Spleen (tissue), 11 donors: ENCODE measurements around the gene LAMC3. TPM values are rescaled to one million over a fixed set of nuclear protein-coding genes. Genes with fewer than 3 reads are reported as not detected.
A peak's percentile ranks its signal among the peaks of the same experiment; 100 is the strongest.

Experiments used
- DNase-seq: peaks from one replicate; pipeline ENCODE4 v3.0.0-alpha.2; 2020
- H3K27ac ChIP-seq, 8 donors: fragments of 200-600 bp; sonication (generic) in 7 of 8; 1 replicate in 4 of 8; 2 replicates in 4 of 8; pipeline versions ENCODE4 v1.5.0 to v1.8.0; 2016 to 2021; ENCODE audit warnings: inconsistent platforms in 4 of 8, mild to moderate bottlenecking in 4 of 8, moderate library complexity in 1 of 8
- H3K27me3 ChIP-seq, 7 donors: fragments of 200-600 bp; sonication (generic) in 6 of 7; replicated peaks in 1 of 7; 1 replicate in 4 of 7; 2 replicates in 3 of 7; pipeline versions ENCODE4 v1.5.0 to v1.8.0; 2016 to 2021; ENCODE audit warnings: inconsistent platforms in 3 of 7, mild to moderate bottlenecking in 1 of 7
- H3K36me3 ChIP-seq, 6 donors: fragments of 200-600 bp; sonication (generic) in 5 of 6; 1 replicate in 4 of 6; 2 replicates in 2 of 6; pipeline versions ENCODE4 v1.5.0 to v1.8.0; 2016 to 2021; ENCODE audit warnings: inconsistent platforms in 2 of 6
- H3K4me1 ChIP-seq, 6 donors: fragments of 200-600 bp; sonication (generic) in 5 of 6; 1 replicate in 3 of 6; 2 replicates in 3 of 6; pipeline versions ENCODE4 v1.5.0 to v1.8.0; 2016 to 2021; ENCODE audit warnings: inconsistent platforms in 3 of 6
- H3K4me3 ChIP-seq, 8 donors: fragments of 200-600 bp; sonication (generic) in 7 of 8; 1 replicate in 4 of 8; 2 replicates in 4 of 8; pipeline versions ENCODE4 v1.5.0 to v1.8.0; 2016 to 2021; ENCODE audit warnings: inconsistent platforms in 4 of 8, mild to moderate bottlenecking in 4 of 8, moderate library complexity in 2 of 8
- H3K9me3 ChIP-seq, 8 donors: fragments of 200-600 bp; sonication (generic) in 7 of 8; 1 replicate in 4 of 8; 2 replicates in 4 of 8; pipeline versions ENCODE4 v1.5.0 to v1.8.0; 2016 to 2021; ENCODE audit warnings: inconsistent platforms in 4 of 8
- POLR2A ChIP-seq, 3 donors: fragments of 450-650 bp; IDR thresholded peaks; one replicate each; pipeline ENCODE4 v1.5.1; 2017; ENCODE audit warnings: antibody characterized with exemption in 3 of 3, mild to moderate bottlenecking in 1 of 3
- POLR2AphosphoS5 ChIP-seq, 3 donors: sonication (generic); formaldehyde crosslinking; IDR thresholded peaks; one replicate each; pipeline ENCODE4 v1.5.1; 2017; ENCODE audit warnings: antibody characterized with exemption in 3 of 3
- WGBS, 5 donors: extraction: QIAGEN DNeasy Blood & Tissue Kit in 3 of 5; methylation state at CpG; one replicate each; pipeline versions ENCODE4 v1.1.5 to v1.1.7; 2013 to 2018; 5-methylcytosine and 5-hydroxymethylcytosine counted together
- intact Hi-C: fragments of 100-400 bp; cut with DNase I; formaldehyde crosslinking; loops from one replicate; pipeline ENCODE4 v1.15.0; 2023; ENCODE audit warnings: low total_unique reads
- polyA plus RNA-seq, 3 donors: library from polyadenylated mRNA; stranded (reverse); fragments of 200-250 nt; gene quantifications; one replicate each; pipeline ENCODE4 v1.2.1, GENCODE V29; 2013
- total RNA-seq, 7 donors: library from RNA; depleted of rRNA in 3 of 7; stranded (reverse); fragments of >200 nt in 3 of 7; fragmentation: NEBNext Ultra II Directional in 4 of 7; extraction: Animal tissue kit (Norgen Biotek cat#: 25700) in 4 of 7; gene quantifications; one replicate each; pipeline versions ENCODE4 v1.1.0 to v1.2.1, GENCODE V29; 2016 to 2021
- TF ChIP-seq, protein P1 (sequence below), 11 experiments: fragments of 200-600 bp in 7 of 11; fragments of 450-650 bp in 4 of 11; sonication (generic) in 4 of 11; IDR thresholded peaks in 8 of 11; conservative IDR thresholded peaks in 3 of 11; 1 replicate in 7 of 11; 2 replicates in 4 of 11; pipeline versions ENCODE4 v1.4.0 to v1.8.0; 2016 to 2021; ENCODE audit warnings: antibody characterized with exemption in 11 of 11, inconsistent platforms in 4 of 11, mild to moderate bottlenecking in 1 of 11
- donor health status: healthy with polysubstance abuse.
- donor health status: DM: no; HTN: no; CAD: no; lungs with moderate emphysema.
- donor health status: DM: no; HTN: no; CAD: no.
- donor health status: Bipolar disorder and iron deficiency.
- donor health status: healthy.
- donor health status: DM: no; HTN: no; CAD: no.
- donor health status: DM: yes; HTN: yes; CAD: no.

LAMC3 gene
- total and polyA plus RNA-seq, 10 donors: 9.1 to 79.5 (median 34.6) TPM

DNA sequence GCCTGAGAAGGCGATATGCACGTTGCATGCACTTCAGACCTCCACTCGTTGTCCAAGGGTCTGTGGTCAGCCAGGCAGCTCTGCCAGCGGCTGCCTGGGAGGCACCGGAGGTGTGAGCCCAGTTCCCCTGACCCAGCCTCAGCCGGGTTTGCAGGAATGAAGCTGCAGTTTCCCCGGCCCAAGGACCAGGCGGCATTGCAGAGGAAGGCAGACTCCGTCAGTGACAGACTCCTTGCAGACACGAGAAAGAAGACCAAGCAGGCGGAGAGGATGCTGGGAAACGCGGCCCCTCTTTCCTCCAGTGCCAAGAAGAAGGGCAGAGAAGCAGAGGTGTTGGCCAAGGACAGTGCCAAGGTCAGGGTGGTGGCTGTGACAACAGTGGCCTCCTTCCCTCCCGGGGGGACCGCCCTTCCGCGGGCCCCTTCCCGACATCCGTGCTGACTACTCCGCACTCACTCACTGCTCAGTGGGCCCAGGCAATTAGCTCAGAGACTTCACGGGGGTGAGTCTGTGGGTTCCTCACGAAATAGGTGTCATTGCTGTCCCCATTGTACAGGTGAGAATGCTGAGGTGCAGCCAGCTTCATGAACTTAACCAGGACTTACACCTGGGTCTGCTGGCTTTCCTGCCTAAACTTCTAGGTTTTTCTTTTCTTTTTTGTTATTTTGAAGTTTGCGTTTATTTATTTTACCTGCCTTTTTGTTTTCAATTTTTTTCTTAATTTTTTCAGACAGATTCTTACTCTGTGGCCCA is 76.6 kb downstream of the LAMC3 start:
- DNase-seq: no peak
- H3K36me3 ChIP-seq: peaks cover 0 to 21% (median 0%) of the 10 kb centered on the region in 6 donors
- intact Hi-C loops: no loop called here

DNA sequence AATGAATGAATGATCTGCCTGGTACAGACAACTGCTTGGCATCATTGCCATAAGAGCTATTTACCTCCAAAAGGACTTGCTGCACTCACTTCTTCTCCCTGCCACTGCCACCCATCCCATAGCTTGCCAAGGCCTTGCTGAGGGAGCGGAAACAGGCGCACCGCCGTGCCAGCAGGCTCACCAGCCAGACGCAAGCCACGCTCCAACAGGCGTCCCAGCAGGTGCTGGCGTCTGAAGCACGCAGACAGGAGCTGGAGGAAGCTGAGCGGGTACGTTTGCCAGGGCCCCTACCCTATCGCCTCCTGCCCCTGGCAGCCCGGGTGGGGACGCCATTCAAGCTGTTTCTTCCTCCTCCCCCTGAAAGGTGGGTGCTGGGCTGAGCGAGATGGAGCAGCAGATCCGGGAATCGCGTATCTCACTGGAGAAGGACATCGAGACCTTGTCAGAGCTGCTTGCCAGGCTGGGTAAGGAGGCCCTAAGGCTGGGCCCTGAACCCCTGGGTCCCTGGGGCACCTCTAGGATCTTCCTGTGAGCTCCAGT is 78.5 kb downstream of the LAMC3 start:
- peak overlapping the region in 1 of 8 donors; percentile 9 for H3K4me3 ChIP-seq
- H3K36me3 ChIP-seq: peaks cover 0 to 34% (median 0%) of the 10 kb centered on the region in 6 donors
- DNase-seq: no peak
- peak overlapping the region in 5 of 8 donors; percentile 41 to 69 (median 60) for H3K27ac ChIP-seq
- 66 to 80% (median 79%) methylated on average over 4 to 19 of the region's 19 CpGs for WGBS, 5 donors
- intact Hi-C loops: no loop called here
- no peaks in the 10 kb centered on the region for H3K27me3 ChIP-seq
- peaks cover 0 to 55% (median 15%) of the 10 kb centered on the region in 6 donors for H3K4me1 ChIP-seq
- no peaks in the 10 kb centered on the region for H3K9me3 ChIP-seq
- TF ChIP-seq POLR2AphosphoS5 (IDR thresholded peaks at IDR 0.05): peak; percentile 13 to 77 (median 73)
- TF ChIP-seq POLR2A (IDR thresholded peaks at IDR 0.05): no peak
- TF ChIP-seq, protein P1, sequence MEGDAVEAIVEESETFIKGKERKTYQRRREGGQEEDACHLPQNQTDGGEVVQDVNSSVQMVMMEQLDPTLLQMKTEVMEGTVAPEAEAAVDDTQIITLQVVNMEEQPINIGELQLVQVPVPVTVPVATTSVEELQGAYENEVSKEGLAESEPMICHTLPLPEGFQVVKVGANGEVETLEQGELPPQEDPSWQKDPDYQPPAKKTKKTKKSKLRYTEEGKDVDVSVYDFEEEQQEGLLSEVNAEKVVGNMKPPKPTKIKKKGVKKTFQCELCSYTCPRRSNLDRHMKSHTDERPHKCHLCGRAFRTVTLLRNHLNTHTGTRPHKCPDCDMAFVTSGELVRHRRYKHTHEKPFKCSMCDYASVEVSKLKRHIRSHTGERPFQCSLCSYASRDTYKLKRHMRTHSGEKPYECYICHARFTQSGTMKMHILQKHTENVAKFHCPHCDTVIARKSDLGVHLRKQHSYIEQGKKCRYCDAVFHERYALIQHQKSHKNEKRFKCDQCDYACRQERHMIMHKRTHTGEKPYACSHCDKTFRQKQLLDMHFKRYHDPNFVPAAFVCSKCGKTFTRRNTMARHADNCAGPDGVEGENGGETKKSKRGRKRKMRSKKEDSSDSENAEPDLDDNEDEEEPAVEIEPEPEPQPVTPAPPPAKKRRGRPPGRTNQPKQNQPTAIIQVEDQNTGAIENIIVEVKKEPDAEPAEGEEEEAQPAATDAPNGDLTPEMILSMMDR (IDR thresholded peaks at IDR 0.05 in 8 of 11, conservative IDR thresholded peaks at IDR 0.05 in 3 of 11): no peak

More for the DNA sequence above, 76.6 kb downstream of the LAMC3 start:
- H3K4me1 ChIP-seq: peaks cover 0 to 62% (median 14%) of the 10 kb centered on the region in 6 donors
- no peak overlapping the region for H3K4me3 ChIP-seq
- peak overlapping the region in 7 of 8 donors; percentile 32 to 69 (median 58) for H3K27ac ChIP-seq
- no peaks in the 10 kb centered on the region for H3K27me3 ChIP-seq
- TF ChIP-seq, protein P1 (IDR thresholded peaks at IDR 0.05 in 8 of 11, conservative IDR thresholded peaks at IDR 0.05 in 3 of 11): no peak
- TF ChIP-seq POLR2AphosphoS5 (IDR thresholded peaks at IDR 0.05) (peak; percentile 44 to 69 (median 67)), POLR2A (IDR thresholded peaks at IDR 0.05) (no peak)
- no peaks in the 10 kb centered on the region for H3K9me3 ChIP-seq
- WGBS, 5 donors: 51 to 81% (median 71%) methylated on average over 23 of the region's 23 CpGs

DNA sequence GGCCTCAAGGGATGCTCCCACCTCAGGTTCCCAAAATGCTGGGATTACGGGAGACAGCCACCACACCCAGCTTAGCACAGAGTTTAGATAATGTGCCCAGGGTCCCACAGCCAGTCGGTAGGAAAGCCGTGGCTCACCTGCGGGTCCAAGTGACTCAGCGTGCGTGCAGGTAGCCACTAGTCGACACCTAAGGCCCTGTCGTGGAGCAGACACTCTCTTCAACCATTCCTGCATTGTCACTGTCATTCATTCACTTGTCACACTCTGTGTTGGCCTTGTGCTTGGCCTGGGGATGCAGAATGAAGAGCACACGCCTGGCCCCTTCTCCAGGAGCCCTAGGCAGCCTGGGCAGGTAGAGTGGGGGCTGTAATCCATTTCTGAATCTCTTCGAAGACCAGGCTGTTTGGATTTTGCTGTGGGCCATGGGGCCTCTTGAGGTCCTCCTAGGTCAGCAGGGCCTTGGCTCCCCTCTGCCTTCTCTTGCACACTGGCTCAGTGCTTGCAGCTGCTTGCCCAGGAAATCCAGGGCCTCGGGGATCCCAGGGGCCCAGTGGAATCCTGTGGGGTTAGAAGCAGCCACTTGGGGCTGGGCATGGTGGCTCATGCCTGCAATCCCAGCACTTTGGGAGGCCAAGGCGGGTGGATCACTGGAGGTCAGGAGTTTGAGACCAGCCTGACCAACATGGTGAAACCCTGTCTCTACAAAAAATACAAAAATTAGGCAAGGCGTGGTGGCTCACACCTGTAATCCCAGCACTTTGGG is 81.2 kb downstream of the LAMC3 start:
- intact Hi-C loops: no loop called here
- peaks cover 0 to 34% (median 0%) of the 10 kb centered on the region in 6 donors for H3K36me3 ChIP-seq
- H3K9me3 ChIP-seq: no peaks in the 10 kb centered on the region
- peaks cover 0 to 50% (median 18%) of the 10 kb centered on the region in 6 donors for H3K4me1 ChIP-seq
- 80 to 92% (median 88%) methylated on average over 12 to 13 of the region's 13 CpGs for WGBS, 5 donors
- H3K27me3 ChIP-seq: peaks cover 0 to 24% (median 2%) of the 10 kb centered on the region in 7 donors
- H3K4me3 ChIP-seq: no peak overlapping the region
- no peak for DNase-seq
- TF ChIP-seq POLR2A (IDR thresholded peaks at IDR 0.05) (no peak), POLR2AphosphoS5 (IDR thresholded peaks at IDR 0.05) (no peak)
- TF ChIP-seq, protein P1 (IDR thresholded peaks at IDR 0.05 in 8 of 11, conservative IDR thresholded peaks at IDR 0.05 in 3 of 11): no peak
- H3K27ac ChIP-seq: no peak overlapping the region
